GM19463 (cell line): ENCODE measurements around the gene OR10A3.

Source experiments
- ATAC-seq: cut with Tn5 transposase; IDR thresholded peaks from one replicate; pipeline ENCODE4 v1.9.1; 2021; ENCODE audit warnings: mild to moderate bottlenecking, moderate library complexity; ENCODE audit not compliant: unreplicated experiment

OR10A3 gene

DNA sequence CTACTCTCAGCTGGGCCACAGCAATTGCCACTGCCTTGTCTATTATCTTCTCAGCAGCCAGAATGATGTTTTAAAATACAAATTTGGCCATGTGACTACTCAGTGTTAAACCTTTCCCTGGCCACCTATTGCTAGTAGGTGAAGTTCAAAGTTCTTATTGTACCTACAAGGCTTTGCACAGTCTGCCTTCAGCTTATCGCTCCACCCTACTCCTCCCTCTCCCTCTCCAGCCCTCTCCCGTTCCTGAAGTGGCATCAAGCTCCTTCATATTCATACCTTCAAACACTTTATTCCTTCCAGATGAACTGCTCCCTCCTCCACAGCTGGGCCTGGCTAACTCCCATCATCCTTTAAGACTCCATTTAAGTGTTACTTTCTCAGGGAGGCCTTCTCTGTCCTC lies 47.7 kb downstream of the OR10A3 start:
- ATAC-seq: no peak

DNA sequence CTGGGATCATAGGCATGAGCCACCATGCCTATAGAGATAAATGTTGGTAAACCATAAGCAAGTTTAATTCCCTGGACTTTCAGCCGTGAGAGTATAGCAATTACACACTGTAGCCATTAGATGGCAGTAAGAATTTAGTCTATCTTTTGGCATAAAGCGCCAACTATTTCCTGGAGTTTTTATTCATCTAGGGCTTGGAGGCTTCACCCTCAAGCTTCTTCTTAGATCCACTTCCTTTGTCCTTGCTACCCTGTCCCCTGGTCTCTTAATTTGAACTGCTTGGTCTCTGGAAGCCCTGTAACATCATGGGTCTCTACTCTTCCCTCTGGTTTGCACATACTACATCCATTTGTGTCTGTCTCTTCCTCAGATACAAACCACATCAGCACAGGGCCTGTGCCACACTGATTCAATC lies 48.7 kb downstream of the OR10A3 start:
- ATAC-seq: peak; percentile 45

DNA sequence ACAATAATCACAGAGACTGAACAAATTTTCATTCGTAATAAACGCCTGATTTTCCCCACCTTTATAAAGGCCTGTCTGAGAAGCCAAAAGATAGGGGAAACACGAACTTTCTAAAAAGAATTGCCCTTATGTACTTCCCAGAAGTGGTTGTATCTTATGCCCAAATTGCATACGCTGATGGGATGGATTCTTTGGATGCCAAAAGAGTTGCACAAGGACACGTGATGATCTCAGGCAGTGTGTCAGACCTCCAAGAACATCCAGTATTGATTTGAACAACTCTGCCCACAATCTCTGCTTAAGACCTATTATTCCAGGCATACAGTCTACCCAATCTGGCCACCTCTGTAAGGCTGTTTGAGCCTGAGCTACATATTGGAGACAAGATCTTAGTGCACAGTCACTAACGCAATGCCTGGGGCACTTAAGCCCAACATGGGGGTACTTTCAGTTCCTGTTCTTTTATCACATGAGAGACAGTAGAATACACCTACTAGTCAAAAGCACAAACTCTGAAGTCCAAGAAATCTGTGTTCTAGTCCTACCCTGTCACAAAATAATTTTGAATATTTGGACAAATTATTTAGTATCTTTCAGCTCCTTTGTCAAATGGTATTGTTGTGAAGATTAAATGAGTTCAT lies 49.3 kb downstream of the OR10A3 start:
- ATAC-seq: peak; percentile 55

- ATAC-seq: peak; percentile 41
Observed at GRCh38 chr11:7890417-7891172, 50.9 kb downstream of the OR10A3 start.

- ATAC-seq: peak; percentile 52
Observed at GRCh38 chr11:7889985-7890384, 51.5 kb downstream of the OR10A3 start.
